Keratinocyte (primary cell): Measurements from ENCODE around the gene PDCD4. TPM values are rescaled to one million over a fixed set of nuclear protein-coding genes. Genes with fewer than 3 reads are reported as not detected.

Experiments
- DNase-seq: peaks from one replicate; pipeline ENCODE4 v3.0.0-alpha.2; 2011; ENCODE audit warnings: low read depth, missing footprints, low spot score
- FAIRE-seq: peaks from 2 replicates; lab custom pipeline; 2011; peaks lifted over from hg19 to GRCh38; lab: Jason Lieb, UNC
- H2AFZ ChIP-seq: 2 replicates; pipeline ENCODE4 v1.6.0; 2012; ENCODE audit warnings: low read length, control low read depth, inconsistent platforms; ENCODE audit not compliant: control insufficient read depth
- H3K27ac ChIP-seq: 2 replicates; pipeline ENCODE4 v1.5.1; 2011; ENCODE audit warnings: low read length; ENCODE audit not compliant: control insufficient read depth, insufficient read depth
- H3K27me3 ChIP-seq: 3 replicates; pipeline ENCODE4 v1.6.0; 2011; ENCODE audit warnings: low read length; ENCODE audit not compliant: control insufficient read depth, insufficient read depth; ENCODE audit errors: extremely low read depth
- H3K36me3 ChIP-seq, 2 experiments: 2 replicates in 1 of 2; 3 replicates in 1 of 2; pipeline ENCODE4 v1.5.1; 2011; ENCODE audit warnings: low read length in 2 of 2, mild to moderate bottlenecking in 1 of 2; ENCODE audit not compliant: control insufficient read depth in 2 of 2, insufficient read depth in 2 of 2; ENCODE audit errors: extremely low read depth in 1 of 2
- H3K4me1 ChIP-seq: 3 replicates; pipeline ENCODE4 v1.5.1; 2011; ENCODE audit warnings: low read length; ENCODE audit not compliant: control insufficient read depth, insufficient read depth; ENCODE audit errors: extremely low read depth
- H3K4me2 ChIP-seq: 3 replicates; pipeline ENCODE4 v1.6.0; 2011; ENCODE audit warnings: low read depth, low read length; ENCODE audit not compliant: control insufficient read depth, insufficient read depth; ENCODE audit errors: extremely low read depth
- H3K4me3 ChIP-seq, 3 experiments: fragments of 200-600 bp in 1 of 3; sonication (generic) in 1 of 3; 2 replicates in 2 of 3; 3 replicates in 1 of 3; pipeline ENCODE4 v1.5.1; 2011 to 2016; ENCODE audit warnings: low read length in 3 of 3, mild to moderate bottlenecking in 3 of 3, control low read depth in 2 of 3, inconsistent platforms in 1 of 3, low read depth in 1 of 3, mixed read lengths in 1 of 3, mixed run types in 1 of 3, moderate library complexity in 1 of 3; ENCODE audit not compliant: control insufficient read depth in 2 of 3, insufficient read depth in 2 of 3; ENCODE audit errors: extremely low read depth in 1 of 3
- H3K79me2 ChIP-seq: 2 replicates; pipeline ENCODE4 v1.6.0; 2012; ENCODE audit warnings: low read length; ENCODE audit not compliant: control insufficient read depth, insufficient read depth
- H3K9ac ChIP-seq: 3 replicates; pipeline ENCODE4 v1.6.0; 2011; ENCODE audit warnings: low read length; ENCODE audit not compliant: control insufficient read depth, insufficient read depth; ENCODE audit errors: extremely low read depth
- H3K9me1 ChIP-seq: 3 replicates; pipeline ENCODE4 v1.6.0; 2011; ENCODE audit warnings: low read length; ENCODE audit not compliant: control insufficient read depth, insufficient read depth; ENCODE audit errors: extremely low read depth
- H3K9me3 ChIP-seq: 2 replicates; pipeline ENCODE4 v1.5.1; 2012; ENCODE audit warnings: low read depth, low read length; ENCODE audit not compliant: control insufficient read depth
- H4K20me1 ChIP-seq: 3 replicates; pipeline ENCODE4 v1.6.0; 2011; ENCODE audit warnings: low read length; ENCODE audit not compliant: control insufficient read depth, insufficient read depth; ENCODE audit errors: extremely low read depth
- CTCF ChIP-seq, 3 experiments: IDR thresholded peaks in 1 of 3; conservative IDR thresholded peaks in 1 of 3; optimal IDR thresholded peaks in 1 of 3; 2 replicates in 2 of 3; 3 replicates in 1 of 3; pipeline versions ENCODE3 to v1.5.1; 2011; ENCODE audit warnings: low read length in 3 of 3, mild to moderate bottlenecking in 3 of 3, moderate library complexity in 2 of 3, control low read depth in 1 of 3, inconsistent platforms in 1 of 3; ENCODE audit not compliant: insufficient read depth in 2 of 3; ENCODE audit errors: extremely low read depth in 1 of 3
- EZH2 ChIP-seq: IDR thresholded peaks from one replicate; pipeline ENCODE4 v1.6.1; 2012; ENCODE audit warnings: inconsistent platforms, mild to moderate bottlenecking, low read length, moderate library complexity
- dilution Hi-C: fragments of 300-500 bp; cut with MboI; formaldehyde crosslinking; loops from one replicate; pipeline ENCODE4 v1.7.0; 2020; ENCODE audit warnings: low sequenced_read_pairs; ENCODE audit not compliant: extremely low pct_ligation_motif_present
- polyA plus RNA-seq, 5 experiments: library from polyadenylated mRNA; depleted of rRNA in 3 of 5; stranded (reverse) in 3 of 5; stranded (forward) in 1 of 5; unstranded in 1 of 5; fragments of >200 nt; gene quantifications; 1 replicate in 1 of 5; 2 replicates in 3 of 5; 3 replicates in 1 of 5; pipeline versions ENCODE4 v1.2.1 to v1.2.3, GENCODE V29; 2011 to 2012; ENCODE audit warnings: missing spikeins in 2 of 5, low read depth in 1 of 5, low replicate concordance in 1 of 5

The PDCD4 gene
- polyA plus RNA-seq, 1 donor (not counting 4 experiments of a cell fraction or from before 2014, with no cell fraction given): 146 TPM

GRCh38 chr10:110822712-110823311, 48.9 kb upstream of the PDCD4 start:
- H3K4me2 ChIP-seq: no peak overlapping the region
- H3K27ac ChIP-seq: no peak overlapping the region
- no peak for FAIRE-seq

GRCh38 chr10:110824152-110824441, 47.6 kb upstream of the PDCD4 start:
- H2AFZ ChIP-seq: no peak overlapping the region
- H3K4me3 ChIP-seq: no peak overlapping the region
- H3K4me2 ChIP-seq: no peak overlapping the region
- no peaks in the 10 kb centered on the region for H4K20me1 ChIP-seq
- H3K9ac ChIP-seq: no peak overlapping the region
- no peaks in the 10 kb centered on the region for H3K79me2 ChIP-seq
- no peak for FAIRE-seq
- DNase-seq: no peak
- H3K36me3 ChIP-seq: no peaks in the 10 kb centered on the region
- peaks cover 6% of the 10 kb centered on the region for H3K4me1 ChIP-seq
- H3K27ac ChIP-seq: no peak overlapping the region
- no peaks in the 10 kb centered on the region for H3K9me3 ChIP-seq
- H3K9me1 ChIP-seq: no peaks in the 10 kb centered on the region
- dilution Hi-C loops: no loop called here
- TF ChIP-seq CTCF (optimal IDR thresholded peaks at IDR 0.05 in 1 of 3, IDR thresholded peaks at IDR 0.05 in 1 of 3, conservative IDR thresholded peaks at IDR 0.05 in 1 of 3; ENCODE audit: extremely low read depth in 1 of 3, insufficient read depth in 2 of 3, low read length in 3 of 3) (no peak), EZH2 (no peak)
- no peaks in the 10 kb centered on the region for H3K27me3 ChIP-seq

More at GRCh38 chr10:110822712-110823311, 48.9 kb upstream of the PDCD4 start:
- no peak for DNase-seq
- Histone ChIP-seq H3K9me3 (no peaks in the 10 kb centered on the region), H3K36me3 (no peaks in the 10 kb centered on the region), H2AFZ (no peak overlapping the region), H3K4me3 (no peak overlapping the region), H3K9ac (no peak overlapping the region), H3K4me1 (peaks cover 2% of the 10 kb centered on the region), H3K27me3 (no peaks in the 10 kb centered on the region), H3K79me2 (no peaks in the 10 kb centered on the region), H4K20me1 (no peaks in the 10 kb centered on the region), H3K9me1 (no peaks in the 10 kb centered on the region)
- TF ChIP-seq CTCF (optimal IDR thresholded peaks at IDR 0.05 in 1 of 3, IDR thresholded peaks at IDR 0.05 in 1 of 3, conservative IDR thresholded peaks at IDR 0.05 in 1 of 3; ENCODE audit: extremely low read depth in 1 of 3, insufficient read depth in 2 of 3, low read length in 3 of 3) (no peak), EZH2 (no peak)
- dilution Hi-C loops: no loop called here
